Islet precursor cell (in vitro differentiated cells): ENCODE data around the gene SLC2A1.

ENCODE experiments used
- DNase-seq: peaks from one replicate; pipeline ENCODE4 v3.0.0-alpha.2; 2018

The SLC2A1 gene

GRCh38 chr1:42979896-42980800 lies 21.5 kb upstream of the SLC2A1 start:
- no peak for DNase-seq

GRCh38 chr1:42979036-42979430 lies 20.4 kb upstream of the SLC2A1 start:
- no peak for DNase-seq

DNA sequence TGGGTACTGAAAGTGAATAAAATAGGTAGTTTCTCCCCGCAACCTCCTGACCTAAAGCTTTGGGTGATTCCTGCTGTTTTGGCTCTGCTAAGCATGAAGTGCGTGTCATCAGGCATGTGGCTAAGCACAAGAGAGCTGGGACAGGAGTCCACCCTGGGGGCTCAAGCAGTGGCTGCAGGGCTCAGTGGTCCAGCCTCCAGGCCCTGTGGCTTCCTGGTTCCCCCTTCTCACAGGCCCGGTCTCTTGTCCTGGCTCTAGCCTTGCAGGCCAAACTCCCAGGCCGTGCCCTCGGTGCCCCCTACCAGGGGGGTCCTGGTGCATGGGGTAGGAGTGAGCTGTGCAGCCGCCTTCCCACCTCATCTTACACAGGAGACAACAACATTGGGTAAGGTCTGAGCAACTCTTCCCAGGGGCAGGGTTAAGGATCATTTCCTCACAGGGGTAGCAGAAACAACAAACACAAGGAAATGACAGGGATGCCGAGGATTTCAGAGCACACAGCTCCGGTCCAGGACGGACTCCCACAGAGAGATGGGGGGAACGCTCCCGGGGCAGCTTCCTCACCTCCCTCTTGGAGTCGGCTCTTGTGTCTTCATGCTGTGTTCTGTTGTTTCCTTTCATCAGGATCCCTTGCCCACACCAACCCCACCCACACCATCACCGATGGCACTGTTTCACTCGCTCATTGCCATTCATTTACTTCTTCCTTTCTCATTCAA lies 19.8 kb upstream of the SLC2A1 start:
- DNase-seq = no peak

GRCh38 chr1:42977653-42978052 lies 19.0 kb upstream of the SLC2A1 start:
- no peak for DNase-seq

DNA sequence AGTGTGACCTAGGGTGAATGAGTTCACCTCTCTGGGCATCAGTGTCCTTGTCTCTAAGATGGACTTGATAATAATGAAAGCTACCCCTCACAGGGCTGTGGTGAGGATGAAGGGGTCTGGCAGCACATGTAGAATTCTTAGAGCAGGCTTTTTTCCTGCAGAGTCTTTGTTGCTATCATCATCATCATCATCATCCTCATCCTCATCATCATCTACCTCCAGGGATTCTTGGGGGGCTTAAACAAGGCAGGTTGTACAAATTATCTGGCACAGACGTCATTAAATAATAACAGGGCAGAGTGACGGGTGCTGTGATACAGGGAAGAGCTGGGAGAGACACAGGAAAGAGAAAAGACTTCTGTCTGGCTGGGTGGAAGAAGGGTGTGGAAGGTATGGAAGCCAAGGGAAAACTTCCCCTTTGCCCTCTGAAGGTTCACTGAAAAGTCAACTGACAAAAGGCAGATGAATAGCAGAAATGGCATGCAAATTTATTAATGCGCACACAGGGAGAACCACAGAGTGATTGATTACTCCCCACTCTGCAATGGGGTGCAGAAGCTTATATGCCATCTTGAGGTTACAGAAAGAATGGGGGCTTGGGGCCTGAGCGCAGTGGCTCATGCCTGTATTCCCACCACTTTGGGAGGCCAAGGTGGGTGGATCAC lies 17.0 kb upstream of the SLC2A1 start:
- DNase-seq = no peak

DNA sequence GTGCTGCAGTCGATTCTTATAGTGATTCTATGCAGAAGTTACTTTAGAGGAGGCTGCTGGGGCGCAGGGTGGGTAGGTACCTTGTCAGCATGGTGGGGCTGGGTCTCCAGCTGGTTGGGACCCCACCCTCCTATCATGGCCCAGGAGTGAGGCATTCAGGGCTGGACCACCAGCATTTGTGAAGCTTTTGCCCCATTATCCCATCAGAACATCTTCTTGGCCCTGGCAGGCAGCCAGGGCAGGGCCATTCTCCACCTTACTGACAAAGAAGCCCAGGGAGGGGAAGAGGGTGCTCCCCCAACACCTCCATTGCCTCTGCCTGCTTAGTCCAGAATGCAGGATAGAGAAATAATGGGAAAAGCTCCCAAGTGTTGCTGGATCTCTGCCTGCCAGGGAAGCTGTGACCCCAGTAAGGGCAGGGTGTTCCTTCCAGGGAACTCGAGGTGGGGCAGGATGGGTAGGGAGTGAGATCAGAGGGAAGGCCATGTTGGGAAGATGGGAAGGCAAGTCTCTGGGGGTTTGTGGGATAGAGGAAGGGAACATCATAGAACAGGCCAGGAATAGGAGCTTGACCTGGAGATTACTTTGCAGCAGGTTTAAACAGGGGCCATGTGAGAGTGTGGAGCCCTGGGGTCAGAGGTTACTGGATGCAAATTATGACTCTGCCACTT lies 16.2 kb upstream of the SLC2A1 start:
- no peak for DNase-seq

GRCh38 chr1:42973799-42974198 lies 15.1 kb upstream of the SLC2A1 start:
- no peak for DNase-seq

DNA sequence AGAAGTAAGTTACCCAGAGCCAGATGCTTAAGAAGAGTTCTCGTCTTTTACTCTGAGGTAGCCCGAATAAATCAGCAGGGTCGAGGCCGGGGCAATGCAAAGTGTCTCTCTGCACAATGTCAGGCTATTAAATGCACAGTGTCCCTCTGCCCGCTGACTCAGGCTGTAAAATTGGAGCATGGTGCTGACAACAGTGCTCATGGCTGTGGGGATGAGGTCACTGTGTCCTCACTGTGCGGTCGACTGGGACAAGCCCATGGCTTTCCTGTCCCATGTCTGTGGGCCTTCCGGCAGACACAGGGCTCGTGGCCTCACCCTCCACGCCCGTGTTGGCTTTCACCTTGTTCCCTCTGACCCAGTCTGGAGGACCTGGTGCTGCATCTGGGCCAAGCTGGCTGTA lies 14.6 kb upstream of the SLC2A1 start:
- DNase-seq = peak; percentile 91

DNA sequence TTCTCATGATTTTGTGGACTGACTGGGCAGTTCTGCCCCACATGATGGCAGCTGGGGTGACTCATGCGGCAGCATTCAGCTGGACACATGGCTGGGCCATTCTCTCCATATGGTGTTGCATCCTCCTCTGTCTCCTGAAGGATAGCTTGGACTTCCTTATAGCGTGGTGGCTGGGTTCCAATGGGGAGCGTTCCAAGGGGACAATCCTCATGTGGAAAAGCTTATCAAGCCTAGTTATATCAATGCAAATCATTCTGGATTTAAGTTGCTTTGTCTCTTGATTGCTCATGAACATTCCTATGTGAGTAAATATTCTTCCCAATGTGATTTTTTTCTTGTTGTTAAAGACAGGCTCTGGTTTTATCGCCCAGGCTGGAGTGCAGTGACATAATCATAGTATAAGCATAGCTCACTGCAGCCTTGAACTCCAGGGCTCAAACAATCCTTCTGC lies 13.2 kb upstream of the SLC2A1 start:
- no peak for DNase-seq

DNA sequence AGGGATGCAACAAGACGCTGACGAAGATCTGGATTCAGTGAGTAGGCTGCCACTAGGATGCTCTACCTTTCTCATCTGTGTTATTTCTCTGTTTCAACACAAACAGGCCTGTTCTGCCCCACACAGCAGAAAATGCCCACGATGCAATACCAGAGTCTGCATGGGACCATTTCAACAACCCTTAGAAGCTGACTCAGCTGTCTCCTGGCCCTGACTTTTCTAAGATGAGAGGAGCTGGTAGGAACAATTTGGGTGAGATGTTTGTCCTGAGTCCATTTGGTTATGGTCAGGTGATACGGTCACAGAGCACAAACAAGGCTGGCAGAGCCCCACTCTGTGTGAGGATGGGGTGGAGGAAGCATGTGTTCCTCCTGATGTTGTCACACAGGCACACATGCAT lies 11.5 kb upstream of the SLC2A1 start:
- no peak for DNase-seq

- no peak for DNase-seq
These were observed 10.0 kb upstream of the SLC2A1 start for GRCh38 chr1:42968654-42969053.

DNA sequence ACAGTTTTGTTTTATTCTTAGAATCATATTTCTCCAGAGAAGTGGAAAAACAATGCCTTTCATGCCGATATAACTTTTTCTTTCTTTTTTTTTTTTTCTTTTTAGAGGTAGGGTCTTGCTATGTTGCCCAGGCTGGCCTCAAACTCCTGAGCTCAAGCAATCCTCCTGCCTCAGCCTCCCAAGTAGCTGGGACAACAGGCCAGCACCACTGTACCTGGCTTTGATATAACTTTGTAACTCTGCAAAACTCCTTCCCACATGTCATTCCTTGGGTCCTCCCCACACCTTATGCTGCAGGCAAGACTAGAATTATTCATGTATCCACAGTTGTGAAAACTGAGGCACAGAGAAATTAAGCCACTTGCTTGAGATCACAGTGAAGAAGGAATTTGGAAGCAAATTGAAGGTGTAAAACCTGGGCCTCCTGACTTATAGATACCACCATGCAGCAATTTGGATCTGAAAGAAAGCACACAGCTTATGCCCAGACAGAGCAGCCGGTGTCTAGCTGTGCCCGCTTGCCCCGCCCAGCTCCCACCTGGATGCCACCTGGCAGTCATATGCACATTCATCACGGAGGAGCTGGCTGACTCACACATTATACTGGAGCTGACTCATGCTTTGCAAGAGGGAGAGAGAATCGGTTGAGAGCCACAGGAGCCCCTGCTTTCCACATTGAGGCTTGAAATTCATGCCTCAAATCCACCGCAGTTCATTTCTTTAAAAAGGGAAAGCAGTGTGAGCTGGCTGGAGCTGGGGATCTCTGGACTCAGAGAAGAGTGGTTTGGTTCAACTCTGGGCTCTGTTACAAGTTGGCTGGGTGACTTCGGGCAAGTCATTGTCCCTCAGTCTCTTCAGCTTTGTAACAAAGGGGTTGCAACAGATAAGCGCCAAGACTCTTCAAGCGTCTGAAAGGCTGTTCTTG lies 8.3 kb upstream of the SLC2A1 start:
- peak; percentile 93 for DNase-seq

GRCh38 chr1:42965378-42965777 lies 6.7 kb upstream of the SLC2A1 start:
- DNase-seq = no peak

- no peak for DNase-seq
These were observed 5.6 kb upstream of the SLC2A1 start for GRCh38 chr1:42964044-42964812.

- no peak for DNase-seq
These were observed 4.8 kb upstream of the SLC2A1 start for GRCh38 chr1:42963378-42964043.

GRCh38 chr1:42962641-42963377 lies 4.1 kb upstream of the SLC2A1 start:
- peak; percentile 93 for DNase-seq

GRCh38 chr1:42961312-42962091 lies 2.8 kb upstream of the SLC2A1 start:
- no peak for DNase-seq

- DNase-seq = no peak
These were observed 2.1 kb upstream of the SLC2A1 start for GRCh38 chr1:42960566-42961311.
